Breast epithelium (tissue), 4 donors: ENCODE data around the gene SOD3. TPM values are rescaled to one million over a fixed set of nuclear protein-coding genes. Genes with fewer than 3 reads are reported as not detected.

Source experiments
- DNase-seq, 2 donors: peaks; one replicate each; pipeline ENCODE4 v3.0.0-alpha.2; 2019; ENCODE audit warnings: low spot score in 2 of 2
- H3K27ac ChIP-seq, 2 donors: fragments of 200-600 bp; sonication (generic) in 1 of 2; one replicate each; pipeline ENCODE4 v1.5.1; 2016 to 2019; ENCODE audit warnings: mild to moderate bottlenecking in 1 of 2
- H3K27me3 ChIP-seq, 2 donors: fragments of 200-600 bp; sonication (generic) in 1 of 2; one replicate each; pipeline versions ENCODE4 v1.5.1 to v1.6.0; 2017 to 2019; ENCODE audit warnings: control low read depth in 1 of 2, mild to moderate bottlenecking in 1 of 2
- H3K36me3 ChIP-seq: fragments of 200-600 bp; one replicate; pipeline ENCODE4 v1.5.1; 2019
- H3K4me1 ChIP-seq, 2 donors: fragments of 200-600 bp; sonication (generic); one replicate each; pipeline ENCODE4 v1.5.1; 2016 to 2019; ENCODE audit warnings: control low read depth in 1 of 2
- H3K4me3 ChIP-seq, 3 donors: fragments of 200-600 bp; sonication (generic); 1 replicate in 2 of 3; 2 replicates in 1 of 3; pipeline ENCODE4 v1.5.1; 2016 to 2019; ENCODE audit warnings: mild to moderate bottlenecking in 3 of 3, moderate library complexity in 2 of 3
- H3K9me3 ChIP-seq, 2 donors: fragments of 200-600 bp; sonication (generic) in 1 of 2; one replicate each; pipeline ENCODE4 v1.5.1; 2016 to 2019; ENCODE audit warnings: control low read depth in 1 of 2
- CTCF ChIP-seq, 3 donors: fragments of 450-650 bp; IDR thresholded peaks; one replicate each; pipeline ENCODE4 v1.5.1; 2016 to 2017; ENCODE audit warnings: antibody characterized with exemption in 3 of 3, mild to moderate bottlenecking in 3 of 3, moderate library complexity in 3 of 3
- POLR2A ChIP-seq: fragments of 450-650 bp; IDR thresholded peaks from one replicate; pipeline ENCODE4 v1.6.1; 2016; ENCODE audit warnings: antibody characterized with exemption, mild to moderate bottlenecking, moderate library complexity
- POLR2AphosphoS5 ChIP-seq, 3 donors: sonication (generic); formaldehyde crosslinking; IDR thresholded peaks; one replicate each; pipeline ENCODE4 v1.6.1; 2017; ENCODE audit warnings: antibody characterized with exemption in 3 of 3
- intact Hi-C: fragments of 100-400 bp; cut with DNase I; formaldehyde crosslinking; loops from one replicate; pipeline ENCODE4 v1.15.1; 2023; ENCODE audit warnings: low total_unique reads
- total RNA-seq, 3 donors: library from RNA; depleted of rRNA; stranded (reverse); fragments of >200 nt; gene quantifications; one replicate each; pipeline ENCODE4 v1.1.0, GENCODE V29; 2016

Gene SOD3
- total RNA-seq, result 100 to 1,000 TPM in 1 of 3 donors, 10 to 100 TPM in 2; 22.0 to 131 (median 77.3) TPM

GRCh38 chr4:24794916-24795665 lies at the start of gene SOD3:
TSS of gene SOD3 (plus strand) at chr4:24795573. CDS start at chr4:24799522, 3,949 bp downstream.
- H3K27me3 ChIP-seq, result peaks cover 0 to 14% of the 10 kb centered on the region in 2 donors
- no peaks in the 10 kb centered on the region for H3K9me3 ChIP-seq
- H3K4me3 ChIP-seq, result peak within 1 kb of the TSS; percentile 24 to 48 (median 35)
- peak within 1 kb of the TSS; percentile 70 to 85 for H3K27ac ChIP-seq
- TF ChIP-seq POLR2AphosphoS5 (IDR thresholded peaks at IDR 0.05) (peak; percentile 40 to 50 (median 45)), POLR2A (no peak)
- intact Hi-C loops, result loop anchor here (2.0 to 5.0 kb wide), 3 partner anchors 22 to 567 kb away; no protein-coding TSS in a partner anchor
- no peaks in the 10 kb centered on the region for H3K36me3 ChIP-seq
- peak in 1 of 2 donors; percentile 46 for DNase-seq
- H3K4me1 ChIP-seq, result no peaks in the 10 kb centered on the region

GRCh38 chr4:24747234-24747975 lies 48.0 kb upstream of the SOD3 start:
- no peaks in the 10 kb centered on the region for H3K9me3 ChIP-seq
- H3K27ac ChIP-seq, result no peak overlapping the region
- TF ChIP-seq POLR2A, result no peak
- TF ChIP-seq CTCF (IDR thresholded peaks at IDR 0.05), result no peak
- TF ChIP-seq POLR2AphosphoS5 (IDR thresholded peaks at IDR 0.05), result no peak
- DNase-seq, result no peak
- intact Hi-C loops, result no loop called here
- no peaks in the 10 kb centered on the region for H3K27me3 ChIP-seq
- no peak overlapping the region for H3K4me3 ChIP-seq
- H3K36me3 ChIP-seq, result no peaks in the 10 kb centered on the region
- H3K4me1 ChIP-seq, result no peaks in the 10 kb centered on the region

- intact Hi-C loops, result no loop called here
- DNase-seq, result no peak
- no peaks in the 10 kb centered on the region for H3K27me3 ChIP-seq
- no peak overlapping the region for H3K27ac ChIP-seq
- no peak overlapping the region for H3K4me3 ChIP-seq
- no peaks in the 10 kb centered on the region for H3K4me1 ChIP-seq
- no peaks in the 10 kb centered on the region for H3K9me3 ChIP-seq
- H3K36me3 ChIP-seq, result no peaks in the 10 kb centered on the region
- TF ChIP-seq POLR2A, result no peak
- TF ChIP-seq CTCF (IDR thresholded peaks at IDR 0.05), result no peak
- no peak for TF ChIP-seq POLR2AphosphoS5 (IDR thresholded peaks at IDR 0.05)
These were observed 47.4 kb upstream of the SOD3 start for GRCh38 chr4:24748023-24748422.

GRCh38 chr4:24748758-24749350 lies 46.5 kb upstream of the SOD3 start:
- Histone ChIP-seq H3K27me3 (no peaks in the 10 kb centered on the region), H3K4me3 (no peak overlapping the region), H3K4me1 (no peaks in the 10 kb centered on the region), H3K9me3 (no peaks in the 10 kb centered on the region), H3K36me3 (no peaks in the 10 kb centered on the region), H3K27ac (no peak overlapping the region)
- no peak for TF ChIP-seq POLR2AphosphoS5 (IDR thresholded peaks at IDR 0.05)
- no peak for TF ChIP-seq CTCF (IDR thresholded peaks at IDR 0.05)
- TF ChIP-seq POLR2A, result no peak
- intact Hi-C loops, result no loop called here
- no peak for DNase-seq

- TF ChIP-seq POLR2AphosphoS5 (IDR thresholded peaks at IDR 0.05) (no peak), POLR2A (no peak), CTCF (IDR thresholded peaks at IDR 0.05) (no peak)
- intact Hi-C loops, result no loop called here
- Histone ChIP-seq H3K4me1 (no peaks in the 10 kb centered on the region), H3K27ac (no peak overlapping the region), H3K36me3 (no peaks in the 10 kb centered on the region), H3K9me3 (no peaks in the 10 kb centered on the region), H3K27me3 (no peaks in the 10 kb centered on the region), H3K4me3 (no peak overlapping the region)
- no peak for DNase-seq
These were observed 45.3 kb upstream of the SOD3 start for GRCh38 chr4:24750106-24750505.
